Adrenal gland (tissue), 5 donors: ENCODE data around the gene GLI2.

Experiments used
- CTCF ChIP-seq, 6 experiments: fragments of 450-650 bp in 4 of 6; fragments of 200-600 bp in 2 of 6; sonication (generic) in 1 of 6; IDR thresholded peaks; 1 replicate in 5 of 6; 2 replicates in 1 of 6; pipeline versions ENCODE4 v1.5.1 to v1.8.0; 2016 to 2021; ENCODE audit warnings: antibody characterized with exemption in 6 of 6, mild to moderate bottlenecking in 2 of 6, moderate library complexity in 1 of 6
- POLR2A ChIP-seq, 2 donors: fragments of 450-650 bp; IDR thresholded peaks; one replicate each; pipeline ENCODE4 v1.6.1; 2017; ENCODE audit warnings: antibody characterized with exemption in 2 of 2, mild to moderate bottlenecking in 2 of 2, moderate library complexity in 1 of 2
- donor health status: DM: no; HTN: no; CAD: no.

- no peak for TF ChIP-seq CTCF (IDR thresholded peaks at IDR 0.05)
- no peak for TF ChIP-seq POLR2A (IDR thresholded peaks at IDR 0.05)
Measured at GRCh38 chr2:120686511-120687168, 49.0 kb upstream of the GLI2 start.
